GM12873 (cell line): ENCODE results near the gene SRRM3.

Experiments used
- CTCF ChIP-seq: IDR thresholded peaks from 2 replicates; pipeline ENCODE4 v1.5.1; 2012; ENCODE audit warnings: low read depth, mild to moderate bottlenecking, moderate library complexity, low read length, control low read depth; ENCODE audit not compliant: insufficient read depth; ENCODE audit errors: missing control alignments

Gene SRRM3

DNA sequence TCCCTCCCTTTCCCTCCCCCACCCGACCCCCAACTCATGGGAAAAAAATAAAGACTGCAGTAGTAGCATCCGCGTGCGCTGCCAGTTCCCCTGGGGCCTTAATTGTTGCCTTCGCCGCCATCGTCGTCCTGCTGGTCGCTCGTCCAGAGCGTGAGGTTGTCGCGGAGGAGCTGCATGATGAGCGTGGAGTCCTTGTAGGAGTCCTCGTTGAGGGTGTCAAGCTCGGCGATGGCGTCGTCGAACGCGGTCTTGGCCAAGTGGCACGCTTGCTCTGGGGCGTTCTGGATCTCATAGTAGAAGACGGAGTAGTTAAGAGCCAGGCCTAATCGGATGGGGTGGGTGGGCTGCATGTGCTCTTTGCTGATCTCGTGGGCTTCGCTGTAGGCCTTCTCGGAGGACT is 127.8 kb downstream of the SRRM3 start:
- no peak for TF ChIP-seq CTCF

DNA sequence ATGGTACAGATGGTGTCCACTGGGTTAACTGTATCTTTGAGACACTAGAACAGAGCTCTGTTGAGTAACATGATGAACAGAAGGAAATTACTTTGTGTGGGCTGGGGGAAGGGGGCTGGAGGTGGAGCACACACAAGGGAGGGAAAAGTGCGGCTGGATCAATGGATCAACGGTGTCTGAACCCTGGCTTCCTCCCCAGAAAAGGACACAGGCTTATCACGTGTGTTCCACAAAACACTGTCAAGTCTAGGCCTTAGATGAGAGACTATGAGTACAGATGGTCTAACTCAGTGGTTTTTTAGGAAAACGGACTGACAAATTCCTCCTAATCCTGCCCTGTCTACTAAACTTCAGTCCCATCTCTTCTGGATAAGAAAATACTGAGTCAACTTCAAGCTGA is 128.6 kb downstream of the SRRM3 start:
- TF ChIP-seq CTCF: no peak

DNA sequence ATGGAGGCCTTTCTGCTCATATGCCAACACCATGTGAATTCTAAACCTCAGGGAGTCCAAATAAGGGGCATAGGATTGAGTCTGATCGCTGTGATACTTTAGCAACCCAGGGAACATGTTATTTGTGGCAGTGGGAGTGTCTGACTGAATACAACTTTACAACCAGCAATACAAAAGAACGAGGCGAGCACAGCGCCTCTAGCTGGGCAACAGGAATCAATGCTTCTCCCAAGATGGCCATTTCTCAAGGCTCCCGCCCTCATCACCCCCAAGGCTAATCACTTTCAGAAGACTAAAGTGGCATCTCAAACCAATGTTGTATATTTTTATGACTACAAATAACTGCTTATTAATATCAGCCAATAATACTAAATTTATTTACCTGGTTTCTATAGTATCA is 129.0 kb downstream of the SRRM3 start:
- TF ChIP-seq CTCF: peak; percentile 13

DNA sequence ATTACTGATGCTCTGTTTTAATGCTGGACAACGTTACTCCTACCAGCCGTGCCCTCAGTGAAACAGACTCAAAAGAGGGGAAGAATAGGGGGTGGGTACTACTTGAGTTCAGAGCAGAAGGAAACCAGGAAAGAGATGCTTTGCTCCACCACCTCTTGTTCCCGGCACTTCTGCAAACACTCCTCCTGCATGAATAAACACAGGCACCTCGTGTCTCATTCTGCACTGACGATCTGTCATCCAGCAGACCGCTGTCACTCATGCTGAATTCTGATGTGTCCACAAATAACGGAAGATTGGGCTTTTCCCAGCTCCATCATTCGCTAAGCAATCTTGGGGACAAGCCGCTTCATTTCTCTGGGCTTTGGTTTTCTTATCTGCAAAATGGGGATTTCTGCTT is 130.4 kb downstream of the SRRM3 start:
- TF ChIP-seq CTCF: no peak

DNA sequence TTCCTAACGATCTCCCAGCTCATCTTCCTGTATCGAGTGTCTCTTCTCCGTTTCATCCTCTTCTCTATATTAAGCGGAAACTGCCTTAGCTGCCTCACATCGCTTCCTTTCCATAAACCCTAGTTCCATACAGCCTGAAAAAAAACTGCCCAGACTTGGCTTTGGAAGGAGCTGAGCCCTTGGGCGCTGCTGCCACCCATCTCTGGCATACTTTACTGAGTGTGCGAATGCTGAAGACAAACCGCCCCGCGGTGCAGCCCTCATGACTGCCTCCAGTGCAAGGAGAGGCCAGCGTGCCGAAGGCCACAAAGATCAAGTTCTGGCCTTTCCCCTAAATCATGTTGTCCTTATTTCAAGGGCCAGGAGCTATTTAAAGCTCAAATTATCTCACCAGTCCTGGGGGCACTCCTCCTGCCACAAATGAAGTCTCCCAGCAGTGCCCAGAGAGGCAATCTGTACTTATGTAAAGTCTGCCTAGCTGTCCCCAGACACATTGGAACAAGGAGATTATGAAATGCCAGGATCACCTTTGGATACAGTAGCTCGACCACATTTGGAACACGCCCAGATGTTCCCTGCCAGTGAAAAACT is 131.9 kb downstream of the SRRM3 start:
- no peak for TF ChIP-seq CTCF

DNA sequence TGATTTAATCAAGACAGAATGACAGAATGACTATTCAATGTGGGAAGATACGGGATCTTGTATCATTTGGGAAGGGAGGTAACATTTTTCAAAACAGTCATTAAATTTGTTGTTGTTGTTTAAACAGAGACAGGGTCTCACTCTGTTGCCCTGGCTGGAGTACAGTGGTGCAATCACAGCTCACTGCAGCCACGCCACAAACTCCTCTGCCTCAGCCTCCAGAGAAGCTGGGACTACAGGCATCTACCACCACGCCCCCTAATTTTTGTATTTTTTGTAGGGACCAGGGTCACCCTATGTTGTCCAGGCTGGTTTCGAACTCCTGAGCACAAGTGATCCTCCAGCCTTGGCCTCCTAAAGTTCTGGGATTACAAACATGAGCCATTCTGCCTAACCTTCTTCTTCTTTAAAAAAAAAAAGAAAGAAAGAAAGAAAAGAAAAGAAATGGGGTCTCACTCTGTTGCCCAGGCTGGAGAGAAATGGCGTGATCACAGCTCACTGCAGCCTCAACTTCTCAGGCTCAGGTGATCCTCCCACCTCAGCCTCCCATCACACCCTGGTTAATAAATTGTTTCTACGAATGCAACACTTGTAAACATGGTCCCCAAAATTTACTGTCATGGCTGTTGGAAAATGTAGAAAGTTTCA is 132.7 kb downstream of the SRRM3 start:
- no peak for TF ChIP-seq CTCF

GRCh38 chr7:76336094-76336493 is 134.4 kb downstream of the SRRM3 start:
- no peak for TF ChIP-seq CTCF
